K562 (cell line): ENCODE results near the gene WDR54. TPM values are rescaled to one million over a fixed set of nuclear protein-coding genes. Genes with fewer than 3 reads are reported as not detected.

Experiments used
- CBX8 ChIP-seq: fragments of 200-600 bp; sonication (generic); IDR thresholded peaks from 2 replicates; pipeline ENCODE4 v1.6.1; 2012; ENCODE audit warnings: borderline replicate concordance, mixed run types, low read depth, mild to moderate bottlenecking, moderate library complexity, mixed read lengths, low read length, control low read depth, inconsistent platforms; ENCODE audit not compliant: poor library complexity, severe bottlenecking; ENCODE audit errors: extremely low read depth
- ESRRB ChIP-seq: fragments of 250-450 bp; sonication (Bioruptor Pico); IDR thresholded peaks from 2 replicates; pipeline ENCODE4 v1.5.0; 2020; ENCODE audit warnings: mild to moderate bottlenecking, moderate library complexity, borderline replicate concordance
- PCBP2 ChIP-seq: fragments of 200-400 bp; formaldehyde crosslinking; IDR thresholded peaks from 2 replicates; pipeline ENCODE4 v1.6.1; 2018; ENCODE audit warnings: low read length, low read depth, mild to moderate bottlenecking, moderate library complexity; ENCODE audit not compliant: poor library complexity, severe bottlenecking
- POLR2B ChIP-seq: fragments of 450-650 bp; IDR thresholded peaks from 2 replicates; pipeline ENCODE4 v1.6.1; 2018; ENCODE audit warnings: low read depth; ENCODE audit not compliant: partially characterized antibody
- RAD21 ChIP-seq, 2 experiments: fragments of 250-450 bp in 1 of 2; fragments of 450-650 bp in 1 of 2; sonication (Bioruptor Pico) in 1 of 2; formaldehyde crosslinking in 1 of 2; IDR thresholded peaks in 1 of 2; conservative IDR thresholded peaks in 1 of 2; 2 replicates each; pipeline versions ENCODE4 v1.4.0 to v1.8.0; 2020 to 2022; ENCODE audit warnings: mild to moderate bottlenecking in 2 of 2, moderate library complexity in 1 of 2
- SIN3B ChIP-seq: fragments of 450-650 bp; IDR thresholded peaks from 2 replicates; pipeline ENCODE4 v1.6.1; 2017; ENCODE audit warnings: low read depth, mild to moderate bottlenecking, moderate library complexity
- polyA plus RNA-seq, 8 experiments: library from polyadenylated mRNA; depleted of rRNA in 4 of 8; stranded (reverse) in 5 of 8; unstranded in 3 of 8; fragments of >200 nt; fragmentation: Nextera tagmentation in 2 of 8; fragmentation: Illumina TruSeq in 1 of 8; extraction: Ambion mirVana in 2 of 8; extraction: Trizol in 1 of 8; gene quantifications; 2 replicates each; pipeline versions ENCODE4 v1.2.1 to v1.2.3, GENCODE V29; 2011 to 2014; ENCODE audit warnings: inconsistent platforms in 1 of 8, missing spikeins in 1 of 8
- total RNA-seq, 7 experiments: library from RNA; depleted of rRNA in 6 of 7; stranded (reverse); fragments of >200 nt in 6 of 7; fragmentation: Illumina TruSeq in 2 of 7; extraction: Trizol in 2 of 7; gene quantifications; 2 replicates each; pipeline versions ENCODE4 v1.2.1 to v1.2.3, GENCODE V29; 2011 to 2021; ENCODE audit warnings: low replicate concordance in 1 of 7
- TF ChIP-seq, protein P1 (sequence below): fragments of 250-450 bp; sonication (Bioruptor Pico); IDR thresholded peaks from 2 replicates; pipeline ENCODE4 v1.4.0; 2020; ENCODE audit warnings: mild to moderate bottlenecking
- TF ChIP-seq, protein P2 (sequence below), 2 experiments: fragments of 450-650 bp in 1 of 2; sonication (generic) in 1 of 2; formaldehyde crosslinking in 1 of 2; IDR thresholded peaks; 2 replicates each; pipeline versions ENCODE4 v1.7.1 to v1.9.0; 2016 to 2022; ENCODE audit warnings: inconsistent platforms in 1 of 2, mild to moderate bottlenecking in 1 of 2, missing genetic modification reagents in 1 of 2
- TF ChIP-seq, protein P3 (sequence below), 2 experiments: fragments of 450-650 bp; IDR thresholded peaks; 2 replicates each; pipeline ENCODE4 v1.6.1; 2018; ENCODE audit warnings: mild to moderate bottlenecking in 2 of 2, low read depth in 1 of 2; ENCODE audit not compliant: partially characterized antibody in 2 of 2

Gene WDR54
- total and polyA plus RNA-seq, 9 of the 15 experiments (the other 6 are each of a cell fraction or from before 2014, with no cell fraction given): 5.2 to 15.2 (median 7.4) TPM

DNA sequence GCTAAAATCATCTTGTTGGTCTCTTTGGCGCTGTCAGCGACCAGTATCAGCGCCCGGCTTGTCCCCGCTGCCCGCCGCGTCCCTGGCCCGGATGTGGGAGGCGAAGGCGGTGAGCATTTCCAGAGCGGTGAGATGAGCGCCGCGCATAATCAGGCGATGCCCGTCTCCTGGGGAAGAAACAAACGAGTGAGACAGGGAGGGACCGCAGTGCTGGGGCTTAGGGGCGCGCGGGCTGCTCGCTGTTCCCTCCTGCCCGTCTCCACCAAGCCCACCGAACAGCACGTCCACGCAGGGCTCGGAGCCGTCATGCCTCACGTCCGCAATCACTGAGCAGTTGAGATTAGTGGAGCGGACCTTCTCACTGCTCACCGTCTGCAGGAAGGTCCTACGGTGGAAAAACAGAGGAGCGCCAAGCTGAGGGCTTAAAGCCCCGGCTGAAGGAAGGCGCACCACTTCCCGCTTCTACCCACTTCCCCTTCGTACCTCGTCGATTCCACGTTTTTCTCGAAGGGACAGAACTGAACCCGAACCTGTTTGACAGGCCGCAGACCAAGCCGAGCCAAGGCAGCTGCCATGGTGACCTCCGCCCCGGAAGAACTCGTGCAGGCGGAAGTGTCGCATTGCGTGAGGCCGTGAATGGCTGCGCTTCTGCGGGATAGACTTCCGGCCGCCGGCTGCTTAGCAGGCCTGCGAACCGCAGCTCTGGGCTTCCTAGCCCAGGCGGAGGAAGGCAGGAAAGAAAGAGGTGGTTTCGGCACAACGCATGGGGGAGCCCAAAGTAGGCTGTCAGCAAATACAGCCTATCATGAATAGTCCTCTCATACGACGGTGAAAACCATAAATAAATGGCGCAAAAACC, 50.8 kb downstream of the WDR54 start, which contains the start of gene MRPL53 (continued):
- TF ChIP-seq PCBP2: no peak
- peak in 1 of 2 experiments; percentile 30; a peak in 1 of 4 replicates for TF ChIP-seq RAD21 (CRISPR knock-in tag; conservative IDR thresholded peaks at IDR 0.05 in 1 of 2, IDR thresholded peaks at IDR 0.05 in 1 of 2)
- peak; percentile 98 for TF ChIP-seq SIN3B
- TF ChIP-seq, protein P1, sequence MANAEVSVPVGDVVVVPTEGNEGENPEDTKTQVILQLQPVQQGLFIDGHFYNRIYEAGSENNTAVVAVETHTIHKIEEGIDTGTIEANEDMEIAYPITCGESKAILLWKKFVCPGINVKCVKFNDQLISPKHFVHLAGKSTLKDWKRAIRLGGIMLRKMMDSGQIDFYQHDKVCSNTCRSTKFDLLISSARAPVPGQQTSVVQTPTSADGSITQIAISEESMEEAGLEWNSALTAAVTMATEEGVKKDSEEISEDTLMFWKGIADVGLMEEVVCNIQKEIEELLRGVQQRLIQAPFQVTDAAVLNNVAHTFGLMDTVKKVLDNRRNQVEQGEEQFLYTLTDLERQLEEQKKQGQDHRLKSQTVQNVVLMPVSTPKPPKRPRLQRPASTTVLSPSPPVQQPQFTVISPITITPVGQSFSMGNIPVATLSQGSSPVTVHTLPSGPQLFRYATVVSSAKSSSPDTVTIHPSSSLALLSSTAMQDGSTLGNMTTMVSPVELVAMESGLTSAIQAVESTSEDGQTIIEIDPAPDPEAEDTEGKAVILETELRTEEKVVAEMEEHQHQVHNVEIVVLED: peak; percentile 58; the same call in 1 of the 2 replicates
- TF ChIP-seq ESRRB (CRISPR knock-in tag): peak; percentile 67; the same call in 1 of the 2 replicates
- TF ChIP-seq, protein P2, sequence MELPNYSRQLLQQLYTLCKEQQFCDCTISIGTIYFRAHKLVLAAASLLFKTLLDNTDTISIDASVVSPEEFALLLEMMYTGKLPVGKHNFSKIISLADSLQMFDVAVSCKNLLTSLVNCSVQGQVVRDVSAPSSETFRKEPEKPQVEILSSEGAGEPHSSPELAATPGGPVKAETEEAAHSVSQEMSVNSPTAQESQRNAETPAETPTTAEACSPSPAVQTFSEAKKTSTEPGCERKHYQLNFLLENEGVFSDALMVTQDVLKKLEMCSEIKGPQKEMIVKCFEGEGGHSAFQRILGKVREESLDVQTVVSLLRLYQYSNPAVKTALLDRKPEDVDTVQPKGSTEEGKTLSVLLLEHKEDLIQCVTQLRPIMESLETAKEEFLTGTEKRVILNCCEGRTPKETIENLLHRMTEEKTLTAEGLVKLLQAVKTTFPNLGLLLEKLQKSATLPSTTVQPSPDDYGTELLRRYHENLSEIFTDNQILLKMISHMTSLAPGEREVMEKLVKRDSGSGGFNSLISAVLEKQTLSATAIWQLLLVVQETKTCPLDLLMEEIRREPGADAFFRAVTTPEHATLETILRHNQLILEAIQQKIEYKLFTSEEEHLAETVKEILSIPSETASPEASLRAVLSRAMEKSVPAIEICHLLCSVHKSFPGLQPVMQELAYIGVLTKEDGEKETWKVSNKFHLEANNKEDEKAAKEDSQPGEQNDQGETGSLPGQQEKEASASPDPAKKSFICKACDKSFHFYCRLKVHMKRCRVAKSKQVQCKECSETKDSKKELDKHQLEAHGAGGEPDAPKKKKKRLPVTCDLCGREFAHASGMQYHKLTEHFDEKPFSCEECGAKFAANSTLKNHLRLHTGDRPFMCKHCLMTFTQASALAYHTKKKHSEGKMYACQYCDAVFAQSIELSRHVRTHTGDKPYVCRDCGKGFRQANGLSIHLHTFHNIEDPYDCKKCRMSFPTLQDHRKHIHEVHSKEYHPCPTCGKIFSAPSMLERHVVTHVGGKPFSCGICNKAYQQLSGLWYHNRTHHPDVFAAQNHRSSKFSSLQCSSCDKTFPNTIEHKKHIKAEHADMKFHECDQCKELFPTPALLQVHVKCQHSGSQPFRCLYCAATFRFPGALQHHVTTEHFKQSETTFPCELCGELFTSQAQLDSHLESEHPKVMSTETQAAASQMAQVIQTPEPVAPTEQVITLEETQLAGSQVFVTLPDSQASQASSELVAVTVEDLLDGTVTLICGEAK (IDR thresholded peaks at IDR 0.05): peak; percentile 99
- TF ChIP-seq, protein P2 (CRISPR knock-in tag; IDR thresholded peaks at IDR 0.05): no peak
- no peak for TF ChIP-seq CBX8
- TF ChIP-seq, protein P3, sequence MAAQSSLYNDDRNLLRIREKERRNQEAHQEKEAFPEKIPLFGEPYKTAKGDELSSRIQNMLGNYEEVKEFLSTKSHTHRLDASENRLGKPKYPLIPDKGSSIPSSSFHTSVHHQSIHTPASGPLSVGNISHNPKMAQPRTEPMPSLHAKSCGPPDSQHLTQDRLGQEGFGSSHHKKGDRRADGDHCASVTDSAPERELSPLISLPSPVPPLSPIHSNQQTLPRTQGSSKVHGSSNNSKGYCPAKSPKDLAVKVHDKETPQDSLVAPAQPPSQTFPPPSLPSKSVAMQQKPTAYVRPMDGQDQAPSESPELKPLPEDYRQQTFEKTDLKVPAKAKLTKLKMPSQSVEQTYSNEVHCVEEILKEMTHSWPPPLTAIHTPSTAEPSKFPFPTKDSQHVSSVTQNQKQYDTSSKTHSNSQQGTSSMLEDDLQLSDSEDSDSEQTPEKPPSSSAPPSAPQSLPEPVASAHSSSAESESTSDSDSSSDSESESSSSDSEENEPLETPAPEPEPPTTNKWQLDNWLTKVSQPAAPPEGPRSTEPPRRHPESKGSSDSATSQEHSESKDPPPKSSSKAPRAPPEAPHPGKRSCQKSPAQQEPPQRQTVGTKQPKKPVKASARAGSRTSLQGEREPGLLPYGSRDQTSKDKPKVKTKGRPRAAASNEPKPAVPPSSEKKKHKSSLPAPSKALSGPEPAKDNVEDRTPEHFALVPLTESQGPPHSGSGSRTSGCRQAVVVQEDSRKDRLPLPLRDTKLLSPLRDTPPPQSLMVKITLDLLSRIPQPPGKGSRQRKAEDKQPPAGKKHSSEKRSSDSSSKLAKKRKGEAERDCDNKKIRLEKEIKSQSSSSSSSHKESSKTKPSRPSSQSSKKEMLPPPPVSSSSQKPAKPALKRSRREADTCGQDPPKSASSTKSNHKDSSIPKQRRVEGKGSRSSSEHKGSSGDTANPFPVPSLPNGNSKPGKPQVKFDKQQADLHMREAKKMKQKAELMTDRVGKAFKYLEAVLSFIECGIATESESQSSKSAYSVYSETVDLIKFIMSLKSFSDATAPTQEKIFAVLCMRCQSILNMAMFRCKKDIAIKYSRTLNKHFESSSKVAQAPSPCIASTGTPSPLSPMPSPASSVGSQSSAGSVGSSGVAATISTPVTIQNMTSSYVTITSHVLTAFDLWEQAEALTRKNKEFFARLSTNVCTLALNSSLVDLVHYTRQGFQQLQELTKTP (IDR thresholded peaks at IDR 0.05; ENCODE audit: low read depth in 1 of 2, partially characterized antibody in 2 of 2): peak in 1 of 2 experiments; percentile 77
- peak; percentile 98 for TF ChIP-seq POLR2B
